Body of pancreas (tissue), 4 donors: Measurements from ENCODE around the gene RBBP8NL. TPM values are rescaled to one million over a fixed set of nuclear protein-coding genes. Genes with fewer than 3 reads are reported as not detected.

Experiments used
- ATAC-seq: fragments of 150-250 bp; one replicate; pipeline ENCODE4 v1.9.1; 2016
- DNase-seq, 4 donors: peaks; one replicate each; pipeline ENCODE4 v3.0.0-alpha.2; 2019
- H3K27ac ChIP-seq, 4 donors: fragments of 200-600 bp; sonication (generic); 1 replicate in 3 of 4; 2 replicates in 1 of 4; pipeline versions ENCODE4 v1.5.1 to v1.6.1; 2016 to 2019; ENCODE audit warnings: mild to moderate bottlenecking in 1 of 4, mixed read lengths in 1 of 4, moderate library complexity in 1 of 4
- H3K27me3 ChIP-seq, 2 donors: fragments of 200-600 bp; sonication (generic); one replicate each; pipeline ENCODE4 v1.6.0; 2016; ENCODE audit warnings: mild to moderate bottlenecking in 1 of 2
- H3K36me3 ChIP-seq, 2 donors: fragments of 200-600 bp; sonication (generic); replicated peaks in 1 of 2; 2 replicates each; pipeline ENCODE4 v1.5.1; 2016; ENCODE audit warnings: low read depth in 2 of 2; ENCODE audit not compliant: insufficient read depth in 1 of 2
- H3K4me1 ChIP-seq: fragments of 200-600 bp; sonication (generic); one replicate; pipeline ENCODE4 v1.6.0; 2016
- H3K4me3 ChIP-seq, 2 donors: fragments of 200-600 bp; sonication (generic); 1 replicate in 1 of 2; 2 replicates in 1 of 2; pipeline ENCODE4 v1.5.1; 2016 to 2019
- H3K9me3 ChIP-seq, 3 donors: fragments of 200-600 bp; sonication (generic); 1 replicate in 2 of 3; 2 replicates in 1 of 3; pipeline ENCODE4 v1.5.1; 2016
- CTCF ChIP-seq, 7 experiments: fragments of 450-650 bp in 4 of 7; fragments of 200-600 bp in 3 of 7; sonication (generic) in 3 of 7; IDR thresholded peaks; one replicate each; pipeline ENCODE4 v1.5.1; 2016 to 2019; ENCODE audit warnings: antibody characterized with exemption in 7 of 7
- POLR2A ChIP-seq, 3 donors: fragments of 450-650 bp; IDR thresholded peaks; one replicate each; pipeline ENCODE4 v1.6.1; 2016; ENCODE audit warnings: antibody characterized with exemption in 3 of 3, mild to moderate bottlenecking in 2 of 3
- WGBS, 2 donors: methylation state at CpG; one replicate each; pipeline ENCODE4 v1.1.5; 2017; 5-methylcytosine and 5-hydroxymethylcytosine counted together
- intact Hi-C: fragments of 100-400 bp; cut with DNase I; formaldehyde crosslinking; loops from one replicate; pipeline ENCODE4 v1.15.1; 2023
- total RNA-seq, 2 donors: library from RNA; depleted of rRNA; stranded (reverse); fragments of >200 nt; gene quantifications; one replicate each; pipeline ENCODE4 v1.1.0, GENCODE V29; 2016

Gene RBBP8NL
- total RNA-seq, 2 donors from 2014 or later = 2.3 TPM

GRCh38 chr20:62378215-62378614 is 49.1 kb downstream of the RBBP8NL start:
- DNase-seq = no peak
- H3K27ac ChIP-seq = peak overlapping the region in 3 of 4 donors; percentile 15 to 82 (median 75)
- no peak for TF ChIP-seq CTCF (IDR thresholded peaks at IDR 0.05)
- TF ChIP-seq POLR2A (IDR thresholded peaks at IDR 0.05) = no peak

GRCh38 chr20:62377615-62378178 is 49.6 kb downstream of the RBBP8NL start:
- Histone ChIP-seq H3K4me3 (no peak overlapping the region), H3K36me3 (no peaks in the 10 kb centered on the region), H3K9me3 (no peaks in the 10 kb centered on the region), H3K4me1 (peaks cover 48% of the 10 kb centered on the region), H3K27me3 (no peaks in the 10 kb centered on the region), H3K27ac (peak overlapping the region in 3 of 4 donors; percentile 45 to 82 (median 75))
- TF ChIP-seq CTCF (IDR thresholded peaks at IDR 0.05) = no peak
- TF ChIP-seq POLR2A (IDR thresholded peaks at IDR 0.05) = no peak
- ATAC-seq (no peak), DNase-seq (peak in 2 of 4 donors; percentile 64 to 72)
- WGBS, 2 donors = 10 to 31% methylated on average over 2 to 15 of the region's 15 CpGs
- intact Hi-C loops = no loop called here

More at GRCh38 chr20:62378215-62378614, 49.1 kb downstream of the RBBP8NL start:
- 76 to 91% methylated on average over 12 to 21 of the region's 22 CpGs for WGBS, 2 donors
- H3K9me3 ChIP-seq = no peaks in the 10 kb centered on the region
- intact Hi-C loops = no loop called here
- H3K36me3 ChIP-seq = no peaks in the 10 kb centered on the region
- no peaks in the 10 kb centered on the region for H3K27me3 ChIP-seq
- no peak overlapping the region for H3K4me3 ChIP-seq
- no peak for ATAC-seq
- H3K4me1 ChIP-seq = peaks cover 48% of the 10 kb centered on the region

GRCh38 chr20:62377064-62377461 is 50.3 kb downstream of the RBBP8NL start:
- no peaks in the 10 kb centered on the region for H3K27me3 ChIP-seq
- H3K9me3 ChIP-seq = no peaks in the 10 kb centered on the region
- no peak for DNase-seq
- intact Hi-C loops = no loop called here
- H3K36me3 ChIP-seq = no peaks in the 10 kb centered on the region
- WGBS, 2 donors = 74 to 76% methylated on average over 16 to 17 of the region's 17 CpGs
- H3K4me1 ChIP-seq = peaks cover 48% of the 10 kb centered on the region
- no peak overlapping the region for H3K4me3 ChIP-seq
- H3K27ac ChIP-seq = peak overlapping the region in 3 of 4 donors; percentile 57 to 82 (median 75)
- no peak for TF ChIP-seq CTCF (IDR thresholded peaks at IDR 0.05)
- TF ChIP-seq POLR2A (IDR thresholded peaks at IDR 0.05) = no peak
- ATAC-seq = no peak

GRCh38 chr20:62376112-62377063 is 51.0 kb downstream of the RBBP8NL start:
- 46% methylated on average over 8 to 26 of the region's 26 CpGs for WGBS, 2 donors
- DNase-seq = peak; percentile 59 to 78 (median 69)
- Histone ChIP-seq H3K36me3 (no peaks in the 10 kb centered on the region), H3K9me3 (no peaks in the 10 kb centered on the region), H3K27ac (peak overlapping the region; percentile 45 to 82 (median 66)), H3K4me1 (peaks cover 48% of the 10 kb centered on the region), H3K27me3 (no peaks in the 10 kb centered on the region), H3K4me3 (no peak overlapping the region)
- ATAC-seq = peak; percentile 83
- peak in 2 of 3 donors; percentile 45 to 57 for TF ChIP-seq POLR2A (IDR thresholded peaks at IDR 0.05)
- peak in 4 of 7 experiments; percentile 59 to 73 (median 68) for TF ChIP-seq CTCF (IDR thresholded peaks at IDR 0.05)
- intact Hi-C loops = no loop called here
